Measurements from ENCODE around the gene MRPL28. TPM values are rescaled to one million over a fixed set of nuclear protein-coding genes. Genes with fewer than 3 reads are reported as not detected.

The MRPL28 gene
- total RNA-seq, 2 donors from 2014 or later = 33.2 to 59.2 TPM

DNA sequence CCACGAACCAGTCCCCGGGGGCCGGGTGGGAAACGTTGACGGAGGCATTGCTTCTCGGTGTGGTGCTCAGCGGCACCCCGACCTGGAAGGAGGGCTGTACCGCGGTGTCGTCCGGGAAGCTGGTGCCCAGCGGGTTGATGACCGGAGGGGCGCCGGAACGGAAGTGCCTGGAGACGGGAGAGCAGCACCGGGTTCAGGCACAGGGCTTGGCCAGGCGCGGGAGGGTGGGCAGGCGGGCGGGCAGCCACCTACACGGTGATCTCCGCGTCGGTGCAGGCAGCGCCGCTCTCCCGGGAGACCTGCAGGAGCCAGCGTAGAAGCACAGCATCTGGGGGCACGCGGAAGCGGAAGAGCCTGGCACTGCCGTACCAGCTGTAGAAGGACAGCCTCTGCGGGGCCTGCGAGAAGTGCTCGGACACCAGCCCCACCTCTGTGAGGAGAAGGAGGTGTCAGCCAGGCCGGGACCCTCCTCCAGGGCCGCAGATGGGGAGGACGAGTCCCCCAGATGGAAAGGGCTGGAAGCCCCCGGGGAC is 7.1 kb upstream of the MRPL28 start:
- no peak overlapping the region for H3K27ac ChIP-seq
- H3K36me3 ChIP-seq = peaks cover 33% of the 10 kb centered on the region
- no peak for DNase-seq (ENCODE audit: low spot score)
- no peak for ATAC-seq (ENCODE audit: insufficient number of reproducible peaks, low FRiP score, low read depth)
- peaks cover 9 to 18% of the 10 kb centered on the region in 2 donors for H3K4me1 ChIP-seq (ENCODE audit: control insufficient read depth in 1 of 2, low read depth in 2 of 2)
- TF ChIP-seq, protein P1, sequence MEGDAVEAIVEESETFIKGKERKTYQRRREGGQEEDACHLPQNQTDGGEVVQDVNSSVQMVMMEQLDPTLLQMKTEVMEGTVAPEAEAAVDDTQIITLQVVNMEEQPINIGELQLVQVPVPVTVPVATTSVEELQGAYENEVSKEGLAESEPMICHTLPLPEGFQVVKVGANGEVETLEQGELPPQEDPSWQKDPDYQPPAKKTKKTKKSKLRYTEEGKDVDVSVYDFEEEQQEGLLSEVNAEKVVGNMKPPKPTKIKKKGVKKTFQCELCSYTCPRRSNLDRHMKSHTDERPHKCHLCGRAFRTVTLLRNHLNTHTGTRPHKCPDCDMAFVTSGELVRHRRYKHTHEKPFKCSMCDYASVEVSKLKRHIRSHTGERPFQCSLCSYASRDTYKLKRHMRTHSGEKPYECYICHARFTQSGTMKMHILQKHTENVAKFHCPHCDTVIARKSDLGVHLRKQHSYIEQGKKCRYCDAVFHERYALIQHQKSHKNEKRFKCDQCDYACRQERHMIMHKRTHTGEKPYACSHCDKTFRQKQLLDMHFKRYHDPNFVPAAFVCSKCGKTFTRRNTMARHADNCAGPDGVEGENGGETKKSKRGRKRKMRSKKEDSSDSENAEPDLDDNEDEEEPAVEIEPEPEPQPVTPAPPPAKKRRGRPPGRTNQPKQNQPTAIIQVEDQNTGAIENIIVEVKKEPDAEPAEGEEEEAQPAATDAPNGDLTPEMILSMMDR (IDR thresholded peaks at IDR 0.05) = no peak
- H3K9me3 ChIP-seq = no peaks in the 10 kb centered on the region
- no peaks in the 10 kb centered on the region for H3K27me3 ChIP-seq (replicated peaks; ENCODE audit: insufficient read depth)
- no peak overlapping the region for H3K4me3 ChIP-seq

DNA sequence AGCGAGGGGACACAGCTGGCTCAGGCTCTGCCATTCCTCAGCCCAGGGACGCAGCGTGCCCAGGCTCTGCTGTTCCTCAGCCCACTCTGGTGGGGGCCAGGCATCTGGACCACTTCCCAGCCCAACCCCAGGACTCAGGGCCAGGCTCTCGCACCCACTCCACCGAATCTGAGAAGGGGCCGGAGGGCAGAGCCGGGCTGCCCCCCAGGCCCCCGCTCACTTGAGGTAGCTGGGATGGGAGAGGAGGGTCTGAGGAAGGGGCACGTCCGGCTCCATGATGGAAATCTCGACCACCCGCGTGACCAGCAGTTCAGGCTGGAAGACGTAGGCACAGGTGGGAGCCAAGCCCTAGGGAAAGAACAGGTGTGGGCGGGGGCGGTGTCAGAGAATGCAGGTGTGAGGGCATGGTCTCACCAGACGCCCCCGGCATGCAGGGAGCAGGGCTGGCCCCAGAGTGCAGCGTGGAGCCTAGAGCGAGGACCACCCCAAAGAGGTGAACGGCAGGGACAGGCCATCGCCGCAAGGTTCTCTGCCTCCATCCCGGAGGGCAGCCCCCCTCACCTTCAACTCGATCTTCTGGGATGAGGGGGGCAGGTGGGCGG is 6.6 kb upstream of the MRPL28 start:
- H3K4me1 ChIP-seq (ENCODE audit: control insufficient read depth in 1 of 2, low read depth in 2 of 2) = peaks cover 9 to 18% of the 10 kb centered on the region in 2 donors
- TF ChIP-seq, protein P1 (IDR thresholded peaks at IDR 0.05) = no peak
- ATAC-seq (ENCODE audit: insufficient number of reproducible peaks, low FRiP score, low read depth) (no peak), DNase-seq (ENCODE audit: low spot score) (no peak)
- no peak overlapping the region for H3K4me3 ChIP-seq
- no peak overlapping the region for H3K27ac ChIP-seq
- peaks cover 36% of the 10 kb centered on the region for H3K36me3 ChIP-seq
- no peaks in the 10 kb centered on the region for H3K27me3 ChIP-seq (replicated peaks; ENCODE audit: insufficient read depth)
- no peaks in the 10 kb centered on the region for H3K9me3 ChIP-seq

DNA sequence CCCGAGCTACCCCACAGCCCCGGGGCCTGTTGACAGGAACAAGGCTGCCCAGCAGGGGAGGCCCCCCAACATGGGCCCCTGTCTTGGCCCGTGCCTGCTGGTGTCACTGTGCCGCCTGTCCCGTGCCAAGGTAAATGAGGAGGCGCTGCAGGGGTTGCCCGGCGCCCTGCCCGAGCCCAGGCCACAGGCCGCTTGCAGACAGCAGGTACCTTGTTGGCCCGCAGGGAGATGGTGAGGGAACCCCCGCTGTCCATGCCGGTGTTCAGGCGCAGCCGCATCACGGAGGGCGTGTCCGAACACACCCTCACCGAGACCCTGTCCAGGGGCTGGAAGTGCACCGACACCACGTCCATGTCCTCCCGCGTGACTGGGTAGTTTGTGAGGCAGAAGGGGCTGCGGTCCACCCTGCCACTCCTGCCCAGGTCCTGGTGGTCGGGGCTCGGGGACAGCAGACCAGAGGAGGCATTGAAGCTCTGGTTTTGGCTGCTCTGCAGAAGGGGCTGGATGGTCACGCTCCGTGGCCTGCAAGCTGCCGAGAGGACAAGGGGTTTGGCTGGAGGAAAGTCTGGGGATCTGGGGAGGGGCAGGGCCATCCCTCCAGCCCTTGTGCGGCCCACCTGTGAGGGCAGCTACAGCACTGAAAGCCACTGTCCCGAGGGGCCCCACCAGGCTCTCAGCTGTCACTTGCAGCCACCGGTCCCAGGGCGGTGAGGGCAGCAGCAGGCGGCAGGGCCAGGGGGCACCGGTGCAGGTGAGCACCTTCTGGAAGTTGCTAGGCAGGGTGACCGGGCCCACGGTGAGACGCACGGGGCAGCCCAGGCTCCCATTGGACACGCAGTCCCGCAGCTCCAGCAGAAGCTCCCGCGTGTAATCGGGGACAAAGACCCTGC is 5.8 kb upstream of the MRPL28 start:
- no peak for DNase-seq (ENCODE audit: low spot score)
- Histone ChIP-seq H3K27me3 (replicated peaks; ENCODE audit: insufficient read depth) (no peaks in the 10 kb centered on the region), H3K36me3 (peaks cover 40% of the 10 kb centered on the region), H3K27ac (no peak overlapping the region), H3K9me3 (no peaks in the 10 kb centered on the region), H3K4me1 (ENCODE audit: control insufficient read depth in 1 of 2, low read depth in 2 of 2) (peaks cover 9 to 20% of the 10 kb centered on the region in 2 donors), H3K4me3 (no peak overlapping the region)
- ATAC-seq (ENCODE audit: insufficient number of reproducible peaks, low FRiP score, low read depth) = no peak
- TF ChIP-seq, protein P1 (IDR thresholded peaks at IDR 0.05) = no peak

DNA sequence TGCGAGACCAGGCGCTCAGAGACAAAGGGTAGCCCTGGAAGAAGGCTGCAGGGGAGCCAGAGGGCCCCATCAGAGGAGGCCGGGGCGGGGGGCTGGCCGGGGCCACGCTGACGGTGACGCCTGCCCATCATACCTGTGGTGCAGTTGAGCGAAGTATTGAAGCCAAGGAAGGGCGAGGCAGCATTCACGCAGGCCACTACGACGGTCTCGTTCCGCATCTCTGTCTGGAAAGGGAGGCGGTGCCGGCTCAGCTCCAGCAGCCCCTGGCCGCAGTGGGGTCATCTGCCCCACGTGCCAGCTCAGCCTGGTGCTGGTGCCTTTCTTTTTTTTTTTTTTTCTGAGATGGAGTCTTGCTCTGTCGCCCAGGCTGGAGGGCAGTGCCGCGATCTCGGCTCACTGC is 4.9 kb upstream of the MRPL28 start:
- TF ChIP-seq, protein P1 (IDR thresholded peaks at IDR 0.05) = no peak
- Histone ChIP-seq H3K27ac (no peak overlapping the region), H3K4me3 (no peak overlapping the region), H3K9me3 (no peaks in the 10 kb centered on the region), H3K36me3 (peaks cover 40% of the 10 kb centered on the region), H3K4me1 (ENCODE audit: control insufficient read depth in 1 of 2, low read depth in 2 of 2) (peaks cover 9 to 18% of the 10 kb centered on the region in 2 donors), H3K27me3 (replicated peaks; ENCODE audit: insufficient read depth) (no peaks in the 10 kb centered on the region)
- ATAC-seq (ENCODE audit: insufficient number of reproducible peaks, low FRiP score, low read depth) = no peak
- no peak for DNase-seq (ENCODE audit: low spot score)

DNA sequence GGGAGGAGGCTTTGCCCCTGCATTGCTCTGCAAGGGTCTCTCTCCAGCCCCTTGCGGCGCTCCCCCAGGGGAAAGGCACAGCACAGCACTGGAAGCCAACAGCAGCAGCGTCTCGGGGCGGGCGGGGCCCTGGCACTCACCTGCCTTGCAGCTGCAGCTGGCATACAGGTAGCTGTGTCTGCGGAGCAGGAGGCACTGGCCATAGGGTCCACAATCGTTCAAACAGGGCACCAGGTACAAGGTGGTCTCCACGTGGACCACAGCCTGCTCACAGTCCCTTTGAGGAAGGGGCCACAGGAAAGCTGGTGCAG is 4.2 kb upstream of the MRPL28 start:
- Histone ChIP-seq H3K4me3 (no peak overlapping the region), H3K27me3 (replicated peaks; ENCODE audit: insufficient read depth) (no peaks in the 10 kb centered on the region), H3K36me3 (peaks cover 40% of the 10 kb centered on the region), H3K9me3 (no peaks in the 10 kb centered on the region), H3K27ac (no peak overlapping the region), H3K4me1 (ENCODE audit: control insufficient read depth in 1 of 2, low read depth in 2 of 2) (peaks cover 10 to 16% of the 10 kb centered on the region in 2 donors)
- TF ChIP-seq, protein P1 (IDR thresholded peaks at IDR 0.05) = no peak
- ATAC-seq (ENCODE audit: insufficient number of reproducible peaks, low FRiP score, low read depth) (no peak), DNase-seq (ENCODE audit: low spot score) (no peak)
